ENCODE results near the gene CSTB. TPM values are rescaled to one million over a fixed set of nuclear protein-coding genes. Genes with fewer than 3 reads are reported as not detected.

CSTB gene
- total and polyA plus RNA-seq, 2 donors (not counting 3 experiments of a cell fraction or from before 2014, with no cell fraction given): 65.8 to 83.7 TPM

DNA sequence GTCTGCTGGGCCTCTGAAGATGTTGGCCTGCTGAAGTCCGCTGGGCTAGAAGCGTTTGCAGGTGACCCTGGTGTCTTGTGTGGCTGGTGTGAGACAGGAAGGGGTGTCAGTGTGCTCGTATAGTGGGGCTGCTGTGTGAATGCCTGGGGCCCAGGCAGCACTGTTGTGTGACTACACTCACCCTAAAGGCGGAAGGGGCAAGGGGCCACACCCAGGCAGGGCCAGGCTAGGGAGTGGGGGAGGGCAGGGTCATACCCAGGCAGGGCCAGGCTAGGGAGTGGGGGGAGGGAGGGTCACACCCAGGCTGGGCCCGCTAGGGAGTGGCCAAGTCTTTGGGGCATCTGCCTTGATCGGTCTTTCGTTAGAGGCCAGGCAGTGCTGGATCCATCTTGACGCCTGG lies 32.2 kb downstream of the CSTB start:
- Histone ChIP-seq H3K4me2 (ENCODE audit: insufficient read depth, low read length) (no peak overlapping the region), H3K9me1 (replicated peaks; ENCODE audit: control insufficient read depth, extremely low read depth, insufficient read depth, low read length) (no peaks in the 10 kb centered on the region), H3K79me2 (ENCODE audit: control insufficient read depth, insufficient read depth, low read length) (no peaks in the 10 kb centered on the region), H3K36me3 (ENCODE audit: control insufficient read depth in 2 of 2, extremely low read depth in 1 of 2, insufficient read depth in 2 of 2, low read length in 2 of 2) (peaks cover 0 to 5% of the 10 kb centered on the region in 2 experiments), H3K4me1 (ENCODE audit: control insufficient read depth, extremely low read depth, insufficient read depth, low read length) (no peaks in the 10 kb centered on the region), H3K27ac (ENCODE audit: insufficient read depth, low read depth, low read length) (no peak overlapping the region), H4K20me1 (replicated peaks; ENCODE audit: control insufficient read depth, extremely low read depth, insufficient read depth, low read length) (no peaks in the 10 kb centered on the region), H3K4me3 (replicated peaks in 1 of 3; ENCODE audit: insufficient read depth in 1 of 3, low read depth in 1 of 3, low read length in 3 of 3) (no peak overlapping the region), H3K27me3 (ENCODE audit: control insufficient read depth in 2 of 2, insufficient read depth in 2 of 2, low read length in 2 of 2) (no peaks in the 10 kb centered on the region), H2AFZ (ENCODE audit: low read depth, low read length) (no peak overlapping the region), H3K9me3 (replicated peaks; ENCODE audit: control insufficient read depth, insufficient read depth, low read length) (no peaks in the 10 kb centered on the region), H3K9ac (replicated peaks; ENCODE audit: extremely low read depth, insufficient read depth, low read length) (no peak overlapping the region)
- CTCF ChIA-PET: no interaction called here
- no peak for TF ChIP-seq EZH2 (IDR thresholded peaks at IDR 0.05; ENCODE audit: borderline replicate concordance, low read depth, low read length, severe bottlenecking)
- TF ChIP-seq POLR2A (IDR thresholded peaks at IDR 0.05; ENCODE audit: low read depth, low read length): no peak
- TF ChIP-seq FOS (IDR thresholded peaks at IDR 0.05; ENCODE audit: borderline replicate concordance, insufficient read depth, low read length): no peak
- TF ChIP-seq MYC (IDR thresholded peaks at IDR 0.05; ENCODE audit: low read depth, low read length): no peak
- TF ChIP-seq, protein P1, sequence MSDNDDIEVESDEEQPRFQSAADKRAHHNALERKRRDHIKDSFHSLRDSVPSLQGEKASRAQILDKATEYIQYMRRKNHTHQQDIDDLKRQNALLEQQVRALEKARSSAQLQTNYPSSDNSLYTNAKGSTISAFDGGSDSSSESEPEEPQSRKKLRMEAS (IDR thresholded peaks at IDR 0.05; ENCODE audit: insufficient read depth, insufficient read length): no peak
- TF ChIP-seq JUN (IDR thresholded peaks at IDR 0.05; ENCODE audit: borderline replicate concordance, insufficient read depth, insufficient read length, low read depth): no peak
- dilution Hi-C loops (cut with MboI; ENCODE audit: extremely low pct_ligation_motif_present, low sequenced_read_pairs) (no loop called here), intact Hi-C loops (cut with micrococcal nuclease) (no loop called here)
- BruUV-seq (replicated peaks): no TSS peak
- FAIRE-seq (no peak), DNase-seq (ENCODE audit: low read depth, low spot score) (no peak)
- POLR2A ChIA-PET: no interaction called here

- Histone ChIP-seq H3K4me2 (ENCODE audit: insufficient read depth, low read length) (no peak overlapping the region), H3K4me1 (ENCODE audit: control insufficient read depth, extremely low read depth, insufficient read depth, low read length) (no peaks in the 10 kb centered on the region), H3K9ac (replicated peaks; ENCODE audit: extremely low read depth, insufficient read depth, low read length) (no peak overlapping the region), H3K9me1 (replicated peaks; ENCODE audit: control insufficient read depth, extremely low read depth, insufficient read depth, low read length) (no peaks in the 10 kb centered on the region), H4K20me1 (replicated peaks; ENCODE audit: control insufficient read depth, extremely low read depth, insufficient read depth, low read length) (no peaks in the 10 kb centered on the region), H2AFZ (ENCODE audit: low read depth, low read length) (no peak overlapping the region), H3K4me3 (replicated peaks in 1 of 3; ENCODE audit: insufficient read depth in 1 of 3, low read depth in 1 of 3, low read length in 3 of 3) (no peak overlapping the region), H3K9me3 (replicated peaks; ENCODE audit: control insufficient read depth, insufficient read depth, low read length) (no peaks in the 10 kb centered on the region), H3K27ac (ENCODE audit: insufficient read depth, low read depth, low read length) (no peak overlapping the region), H3K79me2 (ENCODE audit: control insufficient read depth, insufficient read depth, low read length) (no peaks in the 10 kb centered on the region), H3K36me3 (ENCODE audit: control insufficient read depth in 2 of 2, extremely low read depth in 1 of 2, insufficient read depth in 2 of 2, low read length in 2 of 2) (peaks cover 0 to 5% of the 10 kb centered on the region in 2 experiments), H3K27me3 (ENCODE audit: control insufficient read depth in 2 of 2, insufficient read depth in 2 of 2, low read length in 2 of 2) (no peaks in the 10 kb centered on the region)
- no TSS peak for BruUV-seq (replicated peaks)
- TF ChIP-seq POLR2AphosphoS5 (IDR thresholded peaks at IDR 0.05; ENCODE audit: insufficient read depth, low read depth, low read length) (no peak), MYC (IDR thresholded peaks at IDR 0.05; ENCODE audit: low read depth, low read length) (no peak), FOS (IDR thresholded peaks at IDR 0.05; ENCODE audit: borderline replicate concordance, insufficient read depth, low read length) (no peak), EZH2 (IDR thresholded peaks at IDR 0.05; ENCODE audit: borderline replicate concordance, low read depth, low read length, severe bottlenecking) (no peak), POLR2A (IDR thresholded peaks at IDR 0.05; ENCODE audit: low read depth, low read length) (no peak), GATA2 (IDR thresholded peaks at IDR 0.05; ENCODE audit: insufficient read depth, insufficient read length, low read depth, low read length) (no peak), JUN (IDR thresholded peaks at IDR 0.05; ENCODE audit: borderline replicate concordance, insufficient read depth, insufficient read length, low read depth) (no peak), CTCF (IDR thresholded peaks at IDR 0.05; ENCODE audit: extremely low read depth in 1 of 2, insufficient read depth in 1 of 2, low read depth in 1 of 2, low read length in 2 of 2) (no peak)
- TF ChIP-seq, protein P1 (IDR thresholded peaks at IDR 0.05; ENCODE audit: insufficient read depth, insufficient read length): no peak
- FAIRE-seq: no peak
- dilution Hi-C loops (cut with MboI; ENCODE audit: extremely low pct_ligation_motif_present, low sequenced_read_pairs) (no loop called here), intact Hi-C loops (cut with micrococcal nuclease) (no loop called here)
- CTCF ChIA-PET: interaction anchor here (0.8 to 1.4 kb wide), 3 partner anchors 13 to 234 kb away, joined by 3 to 7 read pairs (median 3); no protein-coding TSS in a partner anchor
- DNase-seq (ENCODE audit: low read depth, low spot score): no peak
- POLR2A ChIA-PET: no interaction called here
Measured at GRCh38 chr21:43741423-43742096, 34.5 kb downstream of the CSTB start.
